Lung microvascular endothelial cell (primary cell): ENCODE data around the gene FRMD4A. TPM values are rescaled to one million over a fixed set of nuclear protein-coding genes. Genes with fewer than 3 reads are reported as not detected.

Experiments
- DNase-seq, 2 donors: peaks; one replicate each; pipeline versions ENCODE4 v3.0.0 to v3.0.0-alpha.2; 2010; ENCODE audit warnings: low read depth in 2 of 2
- total RNA-seq: library from RNA; depleted of rRNA; stranded (reverse); fragments of >200 nt; gene quantifications from 2 replicates; pipeline ENCODE4 v1.2.1, GENCODE V29; 2014

FRMD4A gene
- total RNA-seq, 1 donor from 2014 or later: 9.7 TPM

DNA sequence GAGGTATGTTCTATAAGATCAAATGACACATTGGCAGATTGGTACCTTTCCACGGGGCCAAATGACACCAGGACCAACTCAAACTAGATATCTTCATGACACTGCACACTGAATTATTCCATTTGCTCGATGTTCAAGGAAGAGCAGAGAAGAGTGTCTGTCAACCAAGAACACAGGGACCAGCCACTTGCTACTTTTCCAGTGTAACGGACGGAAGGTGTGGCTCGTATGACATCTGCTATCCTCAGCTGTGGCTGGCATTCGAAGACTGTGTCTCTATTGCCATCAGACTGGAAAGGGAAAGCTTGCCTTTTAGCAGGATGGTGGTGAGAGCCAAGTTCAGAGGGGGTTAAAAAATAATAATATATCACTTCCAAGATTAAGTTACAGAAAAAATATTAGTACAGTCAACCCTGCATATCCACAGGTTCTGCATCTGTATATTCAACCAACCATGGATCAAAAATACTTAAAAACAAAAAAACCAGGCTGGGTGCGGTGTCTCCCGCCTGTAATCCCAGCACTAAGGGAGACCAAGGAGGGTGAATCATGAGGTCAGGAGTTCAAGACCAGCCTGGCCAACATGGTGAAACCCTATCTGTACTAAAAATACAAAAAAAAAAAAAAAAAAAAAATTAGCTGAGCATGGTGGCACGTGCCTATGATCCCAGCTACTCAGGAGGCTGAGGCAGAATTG lies 506.9 kb downstream of the FRMD4A start:
- no peak for DNase-seq

DNA sequence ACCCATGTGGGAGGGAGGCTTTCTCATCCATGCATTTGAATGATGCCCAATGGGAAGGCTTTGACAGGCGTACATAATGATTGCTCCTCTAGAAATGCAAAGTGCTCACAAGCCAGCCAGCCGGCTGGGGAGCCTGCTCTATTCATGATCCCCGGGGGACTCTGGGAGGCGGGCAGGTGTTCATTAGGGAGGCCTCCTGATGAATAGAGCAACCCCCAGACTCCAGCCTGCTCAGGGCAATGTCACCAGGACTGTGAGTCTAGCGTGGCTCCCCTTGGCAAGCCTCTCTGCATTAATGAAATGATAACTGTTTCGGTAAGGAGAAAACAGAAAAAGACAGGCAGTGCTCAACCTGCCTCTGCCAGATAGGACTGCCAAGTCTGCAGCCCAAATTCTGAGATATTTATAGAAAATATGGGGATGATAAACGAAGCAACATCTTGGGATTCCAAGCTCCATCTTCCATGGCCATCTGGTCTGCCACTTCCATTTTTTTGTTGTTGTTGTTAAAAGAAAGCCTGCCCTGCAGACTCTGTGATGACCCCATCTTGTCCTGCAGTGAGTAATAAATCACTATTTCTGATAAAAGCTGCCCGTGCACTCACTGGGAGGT lies 507.5 kb downstream of the FRMD4A start:
- no peak for DNase-seq

GRCh38 chr10:13822490-13822889 lies 508.2 kb downstream of the FRMD4A start:
- no peak for DNase-seq

- DNase-seq: peak; percentile 36 to 38
Measured at GRCh38 chr10:13820964-13821337, 509.8 kb downstream of the FRMD4A start.

DNA sequence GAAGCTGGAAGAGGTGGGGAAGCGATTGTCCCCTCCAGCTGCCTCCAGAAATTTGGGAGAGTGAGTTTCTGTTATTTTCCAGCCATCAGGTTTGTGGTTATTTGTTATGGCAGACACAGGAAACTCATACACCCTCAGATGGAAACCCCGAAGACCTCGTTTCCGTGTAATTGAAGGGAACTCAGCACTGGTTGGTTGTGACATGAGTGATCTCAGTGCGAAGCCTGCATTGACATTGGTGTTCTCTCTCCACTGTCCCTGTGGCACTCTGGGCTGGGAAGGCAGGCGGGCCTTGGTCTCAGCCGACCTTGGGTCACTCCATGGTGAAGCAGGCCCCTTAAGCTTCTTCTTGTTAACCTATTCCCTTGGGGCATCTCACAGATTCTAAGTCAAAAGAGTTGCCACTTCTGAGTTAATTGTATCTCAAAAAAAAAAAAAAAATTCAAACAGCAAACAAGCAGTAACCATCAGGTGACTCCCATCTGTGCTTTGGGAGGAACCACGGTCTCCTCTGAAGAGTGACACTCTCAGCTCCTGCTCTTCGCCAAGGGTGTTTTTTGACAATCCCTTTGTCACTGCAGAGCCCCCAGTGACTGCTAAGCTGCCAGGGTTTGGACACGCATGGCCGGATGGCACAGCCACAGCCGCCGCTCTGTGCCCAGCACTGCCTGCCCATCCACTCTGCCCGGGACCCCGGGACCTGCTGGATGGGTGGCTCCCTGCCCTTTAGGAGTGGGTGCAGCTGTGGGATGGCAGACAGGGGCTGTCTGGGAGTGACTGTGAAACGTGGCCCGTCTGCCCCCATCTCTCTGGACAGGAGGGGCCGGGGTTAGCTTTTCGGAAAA lies 510.4 kb downstream of the FRMD4A start:
- peak; percentile 56 to 63 for DNase-seq

DNA sequence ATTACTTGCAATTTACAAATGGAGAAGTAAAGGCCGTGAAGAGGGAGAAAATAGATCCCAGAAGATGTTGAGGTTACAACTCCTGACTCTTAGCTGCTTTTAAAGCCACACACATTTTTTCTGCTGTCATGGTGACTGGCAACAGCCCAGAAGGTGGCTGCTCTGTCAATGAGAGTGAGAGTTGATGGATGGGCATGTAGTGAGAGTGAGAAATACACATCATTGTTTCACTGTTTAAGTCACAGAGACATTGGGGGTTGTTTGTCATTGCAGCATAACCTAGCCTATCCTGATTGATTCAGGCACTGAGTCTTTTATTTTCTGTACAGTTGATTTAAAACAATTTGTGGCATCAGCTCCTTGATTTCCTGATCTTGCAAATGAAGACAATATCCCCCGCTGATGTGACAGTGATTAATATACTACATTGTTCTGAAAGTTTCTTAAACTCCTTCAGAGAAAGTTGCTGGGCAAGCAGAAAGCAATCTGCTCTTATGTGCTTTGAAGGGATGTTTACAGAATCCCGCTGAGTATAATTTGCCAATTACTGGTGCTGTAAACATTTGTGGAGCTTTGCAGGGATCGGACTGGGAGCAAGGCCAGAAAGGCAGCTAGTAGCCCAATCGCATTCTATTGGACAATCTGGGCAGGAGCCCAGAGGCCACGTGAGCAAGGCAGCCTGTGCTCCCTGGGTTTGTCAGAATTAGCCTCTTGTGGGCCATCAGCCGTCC lies 514.4 kb downstream of the FRMD4A start:
- DNase-seq: peak in 1 of 2 donors; percentile 91

GRCh38 chr10:13815756-13816155 lies 515.0 kb downstream of the FRMD4A start:
- peak in 1 of 2 donors; percentile 80 for DNase-seq

DNA sequence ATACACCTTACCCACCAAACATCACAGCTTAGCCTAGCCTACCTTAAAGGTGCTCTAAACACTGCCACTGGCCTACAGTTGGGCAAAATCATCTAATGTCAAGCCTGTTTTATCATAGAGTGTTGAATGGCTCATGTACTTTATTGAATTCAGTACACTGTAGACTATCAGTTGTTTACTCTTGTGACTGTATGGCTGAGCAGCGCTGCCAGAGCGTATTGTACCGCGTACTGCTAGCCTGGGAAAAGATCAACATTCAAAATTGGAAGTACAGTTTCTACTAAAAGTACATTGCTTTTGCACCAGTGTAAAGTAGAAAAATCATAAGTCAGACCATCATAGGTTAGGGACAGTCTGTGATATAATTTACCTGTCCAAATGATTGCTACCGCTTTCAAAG lies 517.2 kb downstream of the FRMD4A start:
- no peak for DNase-seq

- no peak for DNase-seq
Measured at GRCh38 chr10:13812804-13813203, 517.9 kb downstream of the FRMD4A start.

GRCh38 chr10:13810568-13810967 lies 520.2 kb downstream of the FRMD4A start:
- DNase-seq: no peak

DNA sequence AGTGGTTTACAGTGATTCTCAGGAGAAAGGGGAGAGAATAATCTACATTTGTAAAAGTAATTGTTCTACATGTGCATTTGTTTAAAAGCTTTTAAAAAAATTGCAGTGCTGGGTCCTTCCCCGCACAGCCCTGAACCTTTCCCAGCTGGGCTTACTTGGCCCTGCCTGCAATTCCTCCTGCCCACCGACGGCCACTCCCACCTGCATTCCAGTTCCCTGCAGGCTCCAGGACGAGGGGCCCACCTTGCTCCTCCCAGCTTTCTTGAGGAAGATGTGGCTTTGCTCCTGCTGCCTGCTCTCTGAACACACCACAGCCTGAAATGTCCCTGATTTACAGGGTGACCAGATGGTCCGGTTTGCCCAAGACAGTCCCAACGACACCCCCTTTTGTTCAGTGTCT lies 521.3 kb downstream of the FRMD4A start:
- no peak for DNase-seq

GRCh38 chr10:13808556-13809391 lies 522.0 kb downstream of the FRMD4A start:
- peak in 1 of 2 donors; percentile 85 for DNase-seq

DNA sequence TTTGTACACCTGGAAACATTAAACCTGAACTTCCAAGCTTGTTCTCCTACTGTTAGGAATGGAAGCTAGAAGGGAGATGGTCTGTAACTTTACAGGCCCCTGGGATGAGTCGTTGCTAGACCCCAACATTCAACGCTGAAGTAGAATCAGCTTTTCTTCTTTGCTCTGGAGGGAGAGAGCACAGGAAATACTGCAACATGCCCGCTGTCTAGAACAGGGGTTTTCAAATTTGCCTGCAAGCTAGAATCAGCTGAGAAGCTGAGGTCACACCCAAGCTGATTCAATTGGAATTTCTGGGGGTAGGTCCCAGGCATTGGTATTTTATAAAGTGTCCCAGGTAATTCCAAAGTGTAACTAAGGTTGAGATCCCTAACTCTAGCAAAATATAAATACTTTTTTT lies 524.3 kb downstream of the FRMD4A start:
- no peak for DNase-seq

DNA sequence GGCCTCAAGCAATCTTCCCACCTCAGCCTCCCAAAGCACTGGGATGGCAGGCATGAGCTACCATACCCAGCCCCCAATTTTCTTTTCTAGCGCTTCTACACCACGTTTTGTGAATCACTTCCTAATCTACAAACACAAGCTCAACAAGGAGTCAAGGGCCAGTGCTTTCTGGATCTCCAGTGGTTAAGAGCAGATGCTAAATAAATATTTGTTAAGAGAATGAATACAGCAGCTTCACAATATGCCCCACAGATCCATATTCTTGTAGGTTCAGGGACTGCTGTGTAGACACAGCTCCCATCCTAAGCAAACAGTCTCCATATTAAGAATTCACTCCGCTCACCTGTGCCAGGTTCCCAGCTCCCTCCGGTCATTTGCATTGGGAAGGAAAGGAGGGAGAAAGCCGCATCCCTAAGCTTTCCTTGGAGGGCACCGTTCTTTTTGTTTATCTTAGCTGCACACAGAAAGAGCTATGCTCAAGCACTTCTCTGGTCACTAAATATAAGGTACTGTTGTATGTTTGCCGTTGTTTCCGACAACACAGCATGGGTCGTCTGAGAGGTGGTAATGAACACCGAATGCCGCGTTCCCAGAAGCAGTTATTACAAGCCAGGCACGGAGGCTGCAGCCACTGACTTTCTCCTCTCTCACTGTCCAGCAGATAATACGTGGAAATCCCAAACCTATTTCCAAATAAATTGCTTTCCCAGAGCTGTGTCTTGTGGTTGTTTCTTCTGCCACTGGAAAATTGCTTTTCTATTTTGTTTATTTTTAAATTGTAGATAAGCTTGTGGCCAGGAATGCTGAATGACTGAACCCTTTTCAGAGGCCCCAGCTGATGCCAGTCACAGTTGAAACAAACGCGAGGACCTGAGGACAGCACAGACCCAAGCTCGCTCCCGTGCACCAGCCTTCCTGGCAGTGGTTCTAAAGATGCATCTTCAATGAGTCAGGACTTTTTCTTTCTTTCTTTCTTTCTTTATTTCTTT lies 526.9 kb downstream of the FRMD4A start:
- peak in 1 of 2 donors; percentile 64 for DNase-seq

DNA sequence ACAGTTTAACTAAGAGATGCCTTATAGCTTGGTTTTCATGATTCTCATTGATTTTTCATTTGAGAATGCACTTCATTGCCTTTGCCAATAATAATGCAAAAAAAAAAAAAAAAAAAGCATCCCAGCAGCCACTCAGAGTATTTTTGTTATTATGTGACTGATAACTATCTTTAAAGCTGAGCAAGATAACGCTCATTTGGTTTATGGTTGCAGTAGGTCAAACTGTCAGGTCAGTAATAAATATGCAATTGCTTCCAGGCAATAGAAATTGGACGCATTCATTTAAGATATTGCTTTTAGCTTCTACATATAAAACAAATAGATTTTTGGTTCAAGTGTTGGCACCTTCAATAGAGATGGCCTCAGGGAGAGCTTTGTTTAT lies 528.8 kb downstream of the FRMD4A start:
- no peak for DNase-seq

GRCh38 chr10:13801156-13801906 lies 529.4 kb downstream of the FRMD4A start:
- peak; percentile 43 to 93 for DNase-seq

- DNase-seq: no peak
Measured at GRCh38 chr10:13797164-13797563, 533.6 kb downstream of the FRMD4A start.

GRCh38 chr10:13795653-13796555 lies 534.8 kb downstream of the FRMD4A start:
- no peak for DNase-seq
